Measurements from ENCODE around the gene BANP.
A peak's percentile ranks its signal among the peaks of the same experiment; 100 is the strongest.

The BANP gene

DNA sequence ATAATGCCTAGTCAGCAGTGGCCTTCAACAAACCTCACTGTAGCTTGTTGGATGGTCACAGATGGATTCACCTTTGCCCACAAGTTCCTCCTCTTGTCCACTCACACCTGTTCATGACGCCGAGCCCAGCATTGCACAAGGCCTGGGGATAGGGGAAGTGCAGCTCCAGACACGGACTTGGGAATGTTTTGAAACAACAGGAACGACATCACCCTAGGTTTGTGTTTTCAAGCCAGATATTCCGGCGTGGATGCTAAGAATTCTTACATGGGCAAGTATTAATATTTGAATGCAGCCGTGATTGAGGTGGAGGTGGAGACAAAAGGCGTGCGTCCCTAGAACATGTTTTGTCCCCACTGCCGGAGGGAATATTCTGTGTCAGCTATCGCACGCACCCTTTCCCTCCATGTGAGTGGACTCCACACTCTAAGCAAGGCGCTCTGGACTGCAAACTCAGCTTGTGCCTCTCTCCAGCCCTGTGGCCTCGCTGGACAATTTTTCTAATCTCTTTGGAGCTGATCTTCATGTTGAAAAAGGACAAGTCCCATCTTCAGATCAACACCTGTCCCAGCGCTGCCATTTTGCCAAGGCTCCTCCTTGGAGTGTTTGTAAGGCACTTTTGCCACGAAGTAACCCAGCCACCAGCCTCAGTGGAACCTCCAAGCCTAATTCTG, 2.0 kb upstream of the BANP start:
- no peak for DNase-seq

DNA sequence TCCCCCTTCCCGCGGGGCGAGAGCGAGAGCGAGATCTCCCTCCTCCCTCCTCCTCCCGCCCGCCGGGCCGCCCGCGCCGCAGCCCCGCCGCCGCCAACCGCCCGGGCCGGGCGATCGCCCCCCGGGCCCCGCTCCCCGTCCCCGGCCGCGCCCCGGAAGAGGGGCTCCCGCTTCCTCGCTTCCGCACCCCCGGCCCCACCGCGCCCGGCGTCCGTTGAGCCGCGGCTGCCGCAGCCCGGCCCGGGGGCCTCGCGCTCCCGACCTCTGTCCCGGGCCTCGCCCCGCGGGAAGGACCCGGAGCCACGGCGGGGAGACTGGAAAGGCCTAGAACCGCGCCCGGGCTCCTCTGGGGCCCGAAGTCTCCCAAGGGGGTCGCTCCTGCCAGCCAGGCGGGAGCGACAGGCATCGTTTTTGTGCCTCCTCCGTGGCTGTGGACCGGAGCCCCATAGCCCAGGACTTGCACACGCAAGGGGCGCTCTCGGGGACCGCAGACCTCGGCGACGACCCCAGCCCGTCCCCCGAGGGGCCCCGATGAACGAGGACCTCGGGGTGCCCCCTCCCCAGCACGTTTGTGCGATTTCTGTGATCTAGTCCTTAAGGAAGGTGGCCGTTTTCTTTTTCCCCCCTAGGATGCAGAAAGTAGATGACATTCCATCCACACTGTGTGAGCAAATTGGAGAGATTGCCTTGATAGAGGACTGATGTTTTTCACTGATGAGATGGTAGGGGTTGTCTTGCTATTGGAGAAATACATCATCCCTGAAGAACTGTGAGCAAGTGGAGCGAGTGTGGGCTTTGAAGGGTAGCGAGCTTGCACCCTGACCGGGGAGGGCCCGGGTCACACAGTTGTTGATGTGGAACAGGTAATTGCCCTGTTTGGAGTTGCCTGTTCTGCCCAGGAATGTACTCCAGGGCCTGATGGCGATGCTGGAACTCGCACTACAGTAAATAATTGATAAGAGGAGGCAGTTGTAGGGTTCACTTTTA, 611 bp downstream of the BANP start:
- peak in 1 of 5 donors; percentile 33 for DNase-seq

DNA sequence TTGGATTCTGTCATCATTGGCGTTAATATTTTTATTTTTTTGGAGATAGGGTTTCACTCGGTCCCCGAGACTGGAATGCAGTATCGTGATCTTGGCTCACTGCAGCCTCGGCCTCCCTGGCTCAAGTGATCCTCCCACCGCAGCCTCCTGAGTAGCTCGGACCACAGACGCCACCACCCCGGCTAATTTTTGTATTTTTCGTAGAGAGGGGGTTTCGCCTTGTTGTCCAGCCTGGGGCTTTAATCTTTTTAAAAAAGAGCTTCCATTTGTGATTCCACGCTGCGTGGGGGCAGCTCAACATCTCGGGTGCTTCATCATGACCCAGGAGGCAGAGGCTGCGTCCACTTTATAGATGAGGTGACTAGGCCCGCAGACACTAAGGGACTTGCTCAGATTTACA, 1.5 kb downstream of the BANP start:
- DNase-seq: no peak

DNA sequence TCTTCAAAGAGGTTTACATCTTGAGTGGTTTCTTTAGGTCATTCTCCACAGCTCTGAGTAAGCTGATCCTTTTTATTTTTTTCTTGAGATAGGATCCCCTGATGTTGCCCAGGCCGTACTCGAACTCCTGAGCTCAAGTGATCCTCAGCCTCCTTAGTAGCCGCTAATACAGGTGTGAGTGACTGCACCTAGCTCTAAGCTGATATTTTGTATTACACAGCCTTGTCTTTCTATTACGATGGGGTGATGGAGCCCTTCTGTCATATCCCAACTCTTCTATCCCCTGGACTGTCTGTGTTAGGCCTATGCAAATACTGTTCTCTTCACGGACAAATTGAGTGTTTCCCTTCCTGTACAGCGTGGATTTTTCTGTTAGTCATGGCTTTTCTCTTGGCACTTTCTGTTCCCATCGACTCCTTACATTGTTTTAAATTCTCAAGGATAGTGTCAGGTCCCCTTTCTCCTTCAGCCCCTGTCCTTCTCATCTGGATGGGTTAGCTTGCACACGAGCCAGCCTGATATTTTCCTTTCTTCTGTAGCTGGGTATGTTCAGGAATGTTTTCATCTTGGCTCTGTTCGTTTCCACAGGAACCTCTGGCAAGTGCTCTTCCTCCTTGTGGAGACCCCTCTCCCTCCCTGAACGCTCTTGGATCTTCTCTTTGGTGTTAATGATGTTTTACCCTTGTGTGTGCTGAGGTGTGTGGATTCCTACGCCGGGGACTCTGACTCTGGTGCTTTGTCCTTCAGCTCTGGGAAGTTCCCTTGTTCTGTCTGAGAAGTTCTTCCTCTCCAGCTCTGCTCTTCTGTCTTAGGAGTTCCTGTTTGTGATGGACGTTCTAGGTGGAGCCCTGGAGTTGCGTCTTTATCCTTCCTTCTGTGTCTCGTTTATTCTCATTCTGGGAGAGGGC, 2.3 kb downstream of the BANP start:
- no peak for DNase-seq

DNA sequence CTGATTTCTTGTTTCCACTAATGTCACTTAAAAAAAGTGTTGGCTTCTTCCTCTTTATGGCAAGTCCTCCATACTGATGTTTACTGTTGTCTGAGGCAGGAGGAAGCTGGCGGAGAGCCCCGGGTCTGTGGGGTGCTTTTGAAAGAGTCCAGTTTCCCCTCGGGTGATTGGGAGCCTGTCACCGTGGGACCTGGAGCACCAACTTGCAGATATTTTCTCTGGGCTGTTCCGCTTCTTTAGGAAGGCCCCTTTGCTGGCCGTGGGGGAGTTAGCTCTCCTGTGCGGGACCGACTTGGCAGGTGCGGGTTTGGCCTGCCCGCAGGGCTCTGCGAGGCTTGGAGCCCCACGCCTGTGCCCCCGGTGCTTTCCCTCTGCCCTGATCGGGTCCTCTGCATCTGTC, 3.1 kb downstream of the BANP start:
- DNase-seq: no peak

DNA sequence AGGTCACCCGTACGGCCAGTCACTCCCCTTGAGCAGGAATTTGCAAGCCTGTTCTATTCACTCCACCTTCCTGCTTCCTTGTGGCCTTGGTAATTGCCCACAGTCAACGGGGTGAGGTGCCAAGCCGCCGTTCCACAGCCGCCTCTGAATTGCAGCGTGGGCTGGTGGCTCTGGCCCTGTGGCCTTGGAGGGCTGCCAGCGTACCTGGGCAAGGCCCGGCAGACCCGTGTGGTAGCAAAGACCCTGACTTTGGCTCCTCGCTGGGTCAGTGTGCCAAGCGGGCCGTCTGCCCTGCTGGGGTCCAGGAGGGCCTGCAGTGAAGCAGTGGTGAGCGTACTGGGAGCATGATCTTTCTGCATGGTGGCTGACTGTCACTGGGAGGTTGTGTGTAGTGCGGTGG, 3.6 kb downstream of the BANP start:
- DNase-seq: no peak

DNA sequence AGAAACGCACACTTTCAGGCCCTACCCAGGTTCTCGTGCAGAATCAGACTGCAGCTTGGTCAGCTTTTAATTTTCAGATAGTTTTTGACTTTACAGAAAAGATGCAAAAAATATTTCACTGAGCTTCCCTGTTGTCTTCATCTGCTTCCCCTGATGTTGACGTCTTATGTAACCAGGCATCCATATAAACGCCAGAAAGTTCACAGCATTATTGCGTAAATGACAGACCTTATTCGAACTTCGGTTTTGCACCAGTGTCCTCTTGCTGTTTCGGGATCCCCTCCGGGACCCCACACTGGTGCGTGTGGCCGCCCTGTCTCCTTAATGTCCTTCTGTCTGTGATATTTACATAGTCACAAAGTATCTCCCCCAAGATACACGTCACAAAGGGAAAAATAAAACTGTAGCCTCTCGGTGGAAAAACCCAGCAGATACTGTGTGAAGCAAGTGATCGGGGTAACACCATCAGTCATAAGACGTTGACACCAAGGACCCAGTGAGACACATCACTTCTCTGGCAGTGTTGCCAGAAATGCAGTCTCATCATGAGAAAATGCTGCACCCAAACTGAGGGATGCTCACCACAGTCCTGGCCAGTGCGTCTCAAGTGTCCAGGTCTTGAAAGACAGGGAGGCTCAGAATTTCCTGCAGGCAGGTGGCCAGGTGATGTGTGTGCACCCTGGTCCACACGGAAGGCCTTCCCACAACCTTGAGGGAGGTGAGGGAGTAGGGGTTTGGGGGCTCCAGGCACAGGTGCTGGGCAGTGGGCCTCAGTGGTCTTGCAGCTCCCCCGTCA, 4.3 kb downstream of the BANP start:
- peak in 1 of 5 donors; percentile 33 for DNase-seq

DNA sequence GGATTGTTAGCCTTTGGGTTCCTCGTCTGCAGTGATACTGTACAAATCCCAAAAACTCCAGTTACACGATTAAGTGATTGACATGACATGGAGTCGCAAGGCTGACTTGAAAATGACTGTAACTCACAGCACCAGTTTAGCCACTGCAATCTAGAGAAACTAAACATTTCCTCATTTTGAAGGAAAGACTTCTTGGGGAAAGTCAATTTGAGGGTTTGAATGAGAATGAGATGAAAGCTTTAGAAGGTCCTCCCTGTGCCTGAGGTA, 4.8 kb downstream of the BANP start:
- no peak for DNase-seq

DNA sequence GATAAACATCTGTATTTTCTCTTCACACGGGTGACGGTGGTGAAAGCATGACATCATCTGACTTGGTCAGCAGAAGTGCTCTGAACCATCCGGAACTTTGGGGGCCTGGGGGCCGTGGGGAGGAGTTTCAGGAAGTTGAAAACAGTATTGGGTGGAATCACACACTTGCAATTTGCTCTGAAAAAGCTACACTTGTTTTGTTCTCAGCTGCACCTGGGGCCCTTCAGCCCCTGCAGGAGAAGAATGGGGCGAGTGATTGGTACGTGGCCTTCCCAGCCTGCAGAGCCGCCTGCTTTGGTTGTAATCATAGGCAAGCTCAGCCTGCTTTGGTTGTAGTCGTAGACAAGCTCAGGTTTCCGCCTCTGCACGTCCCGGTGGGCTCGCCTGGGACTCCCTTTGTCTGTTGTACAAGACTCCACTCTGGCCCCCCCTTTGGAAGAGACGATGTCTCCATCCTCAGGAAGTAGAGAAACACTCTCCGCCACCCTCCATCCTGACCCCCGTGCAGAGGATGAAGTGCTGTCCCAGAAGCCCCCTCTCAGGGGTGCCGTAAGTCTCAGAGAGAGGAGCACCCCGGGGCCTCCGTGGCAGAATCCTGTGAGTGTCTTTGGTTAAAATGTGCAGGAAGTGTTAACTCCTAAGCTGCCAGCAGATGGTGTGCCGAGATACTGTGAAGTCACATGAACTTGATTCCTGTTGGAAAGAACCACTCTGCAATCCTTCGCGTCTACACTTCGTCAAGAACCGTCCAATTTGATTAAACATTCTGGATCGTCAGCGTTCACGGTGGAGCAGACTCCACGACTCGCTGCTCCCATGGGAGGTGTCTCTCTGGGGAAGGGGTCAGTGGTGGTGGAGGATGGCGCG, 5.4 kb downstream of the BANP start:
- DNase-seq: peak; percentile 36 to 88 (median 67)

DNA sequence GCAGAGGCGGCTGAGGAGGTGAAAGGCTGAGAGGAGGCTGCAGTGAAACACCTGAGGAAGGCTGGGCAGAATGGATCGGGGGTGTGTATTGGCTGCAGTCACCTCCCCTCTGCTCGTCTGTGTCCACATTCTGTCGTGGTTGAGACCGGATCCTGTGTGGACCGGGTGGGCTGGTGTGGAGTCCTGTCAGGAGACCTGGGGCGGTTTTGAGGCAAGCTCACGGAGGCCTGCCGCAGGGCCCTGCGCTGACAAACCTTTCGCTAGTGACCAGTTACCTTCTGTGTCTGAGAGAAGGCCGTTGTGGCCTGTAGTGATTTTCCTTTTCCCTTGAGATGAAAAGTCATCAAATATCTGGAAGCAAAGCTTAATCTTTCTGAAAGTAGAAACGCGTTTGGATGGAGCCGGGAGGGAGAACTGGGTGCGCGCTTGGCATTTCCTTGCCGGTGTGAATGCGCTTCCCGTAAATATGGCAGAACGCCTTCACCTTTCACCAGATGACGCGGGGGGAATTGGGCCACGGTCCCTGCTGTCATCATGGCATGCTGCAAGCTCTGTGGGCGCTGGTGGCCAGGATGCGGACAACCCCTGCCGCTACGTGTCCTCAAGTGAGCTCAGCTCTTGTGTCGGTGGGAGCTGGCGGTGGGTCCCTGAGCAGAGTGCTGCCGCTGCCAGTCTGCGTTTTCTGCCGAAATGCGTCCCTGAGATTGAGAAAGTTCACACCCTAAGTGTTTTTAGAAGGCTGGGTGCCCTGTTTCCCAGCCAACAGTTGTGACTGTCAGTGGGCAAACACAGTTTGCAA, 6.3 kb downstream of the BANP start:
- no peak for DNase-seq

DNA sequence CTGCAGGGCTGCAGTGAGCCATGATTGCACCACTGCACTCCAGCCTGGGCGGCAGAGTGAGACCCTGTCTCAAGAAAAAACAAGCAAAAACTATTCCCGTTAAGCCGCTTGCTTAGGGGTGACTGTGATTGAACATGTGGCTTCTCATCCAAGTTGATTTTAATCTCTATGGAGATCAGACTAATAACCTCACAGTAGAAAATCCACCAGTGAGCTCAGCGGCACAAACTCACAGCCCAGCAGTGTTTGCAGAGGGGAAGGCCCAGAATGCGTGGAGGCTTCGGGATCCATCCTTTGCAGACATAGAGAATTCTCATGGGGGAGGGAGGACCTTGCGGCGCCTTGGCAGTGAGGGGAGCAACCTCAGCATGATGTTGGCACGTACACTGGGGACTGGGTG, 7.4 kb downstream of the BANP start:
- no peak for DNase-seq

DNA sequence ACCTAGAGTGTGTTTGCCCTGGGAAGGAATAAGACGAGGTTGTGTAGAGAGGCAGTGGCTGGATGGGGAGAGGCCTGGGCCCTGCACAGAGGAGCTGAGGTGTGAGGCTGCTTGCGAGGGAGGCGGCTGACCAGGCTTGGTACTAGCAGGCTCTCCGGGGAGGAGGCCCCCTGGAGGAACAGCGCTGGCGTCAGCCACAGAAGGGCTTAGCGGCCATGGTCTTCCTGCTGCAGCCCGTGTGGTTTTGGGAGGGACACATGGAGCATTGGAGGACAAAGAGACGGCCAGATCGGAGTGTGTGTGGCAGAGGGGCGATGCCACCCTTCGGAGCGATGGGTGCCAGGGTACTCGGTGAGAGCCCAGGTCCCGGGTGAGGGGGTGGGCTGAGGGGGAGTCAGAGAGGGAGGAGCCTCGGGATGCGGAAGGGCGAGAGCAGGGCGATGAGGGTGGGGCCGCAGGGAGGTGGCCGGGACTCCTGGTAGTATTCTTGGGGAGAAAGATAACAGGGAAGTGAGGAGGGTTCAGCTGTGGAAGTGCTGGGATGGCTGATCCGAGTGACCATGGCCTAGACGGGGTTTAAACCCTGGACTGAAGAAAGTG, 8.3 kb downstream of the BANP start:
- DNase-seq: no peak

DNA sequence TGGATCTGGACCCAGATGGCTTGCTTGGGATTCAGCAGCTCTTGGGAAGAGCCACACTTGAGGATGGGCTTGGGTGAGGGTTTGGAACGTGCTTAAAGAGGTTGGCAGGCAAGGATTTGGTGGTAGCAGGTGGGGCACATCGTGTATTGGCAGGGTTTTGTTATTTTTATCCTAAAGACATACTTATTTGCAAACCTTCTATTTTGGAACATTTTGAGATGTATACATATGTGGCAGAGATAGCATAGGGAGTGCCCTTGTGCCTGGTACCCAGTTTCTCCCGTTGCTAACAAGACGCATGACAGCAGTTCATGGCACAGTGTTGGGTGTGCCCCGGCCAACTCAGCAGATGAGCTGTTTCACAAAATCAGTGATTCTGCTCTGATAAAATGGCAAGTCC, 9.1 kb downstream of the BANP start:
- no peak for DNase-seq

DNA sequence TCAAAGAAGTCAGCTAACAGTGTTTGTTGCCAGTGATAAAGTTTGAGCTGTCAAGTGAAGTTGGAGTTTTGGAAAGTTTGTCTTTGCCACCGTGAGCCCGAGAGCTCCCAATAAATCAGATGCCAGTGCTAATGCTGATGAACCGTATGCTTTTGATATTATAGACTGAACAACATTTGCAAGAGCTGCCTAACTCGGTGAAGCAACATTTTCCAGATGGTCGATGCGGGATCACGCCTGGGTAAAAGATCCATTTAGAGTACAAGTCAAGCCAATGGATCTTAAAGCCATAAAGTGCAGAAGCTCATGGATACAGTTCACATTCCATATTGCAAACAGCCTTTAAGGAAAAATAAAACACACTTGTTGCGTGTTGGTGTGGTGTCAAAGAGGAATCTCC, 9.6 kb downstream of the BANP start:
- DNase-seq: no peak

DNA sequence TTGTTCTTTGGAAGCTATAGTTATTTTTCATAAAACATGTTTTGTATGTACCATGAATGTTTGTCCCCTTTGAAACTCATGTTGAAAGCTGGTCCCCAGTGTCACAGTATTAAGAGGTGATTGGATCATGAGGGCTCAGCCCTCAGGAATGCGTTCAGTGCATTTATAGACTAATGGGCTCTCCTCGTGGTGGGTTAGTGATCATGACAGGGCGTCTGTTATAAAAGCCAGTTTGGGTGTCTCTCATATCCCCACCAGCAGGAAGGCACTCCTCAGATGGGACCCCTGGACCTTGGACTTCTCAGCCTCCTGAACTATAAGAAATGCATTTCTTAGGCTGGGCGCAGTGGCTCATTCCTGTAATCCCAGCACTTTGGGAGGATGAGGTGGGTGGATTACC, 10.4 kb downstream of the BANP start:
- no peak for DNase-seq

DNA sequence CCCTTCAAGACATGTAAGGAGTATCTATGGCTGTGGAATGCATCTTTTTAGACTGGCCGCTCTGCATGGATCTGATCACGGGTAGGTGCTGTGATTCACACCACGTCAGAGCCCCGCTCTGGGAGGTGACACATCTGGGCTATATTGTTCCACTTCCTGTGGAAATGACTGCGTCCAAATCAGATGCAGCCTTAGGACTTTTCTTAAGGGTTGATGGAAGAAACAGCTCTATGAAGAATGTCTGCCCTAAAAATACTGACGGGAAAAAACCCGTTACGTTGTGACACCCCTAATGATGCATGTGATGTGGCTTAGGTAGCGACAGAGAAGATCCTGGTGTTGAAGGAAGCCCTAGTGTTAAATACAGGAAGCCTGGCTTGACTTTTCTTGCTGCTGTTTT, 12.2 kb downstream of the BANP start:
- DNase-seq: peak in 3 of 5 donors; percentile 30 to 81 (median 47)

DNA sequence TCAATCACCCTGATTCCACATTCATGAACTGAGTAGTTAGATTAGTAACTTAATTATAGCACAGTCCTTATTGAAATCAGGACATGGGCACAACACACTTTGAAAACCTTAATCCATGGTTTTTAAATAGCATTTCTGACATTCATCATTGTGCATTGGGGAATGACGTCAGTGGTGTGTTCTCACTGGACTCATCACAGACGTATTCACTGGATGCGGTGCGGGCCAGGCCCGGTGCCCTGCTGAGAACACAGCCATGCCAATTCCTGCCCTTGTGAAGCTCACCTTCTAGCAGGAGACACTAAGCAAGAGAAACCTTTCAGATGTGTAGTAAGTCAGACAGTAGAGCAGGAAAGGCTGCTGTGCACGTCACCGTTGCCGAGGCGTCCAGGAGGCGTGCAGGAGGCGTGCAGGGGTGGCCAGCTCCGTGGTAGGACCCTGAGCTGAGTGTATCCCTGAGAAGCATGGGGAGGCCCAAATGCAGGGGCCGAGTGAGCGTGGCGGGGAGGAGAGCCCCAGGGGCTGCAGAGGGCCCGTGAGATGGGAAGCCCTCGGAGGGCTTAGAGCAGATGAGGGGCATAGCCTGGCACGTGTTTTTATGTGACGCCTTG, 12.9 kb downstream of the BANP start:
- no peak for DNase-seq

DNA sequence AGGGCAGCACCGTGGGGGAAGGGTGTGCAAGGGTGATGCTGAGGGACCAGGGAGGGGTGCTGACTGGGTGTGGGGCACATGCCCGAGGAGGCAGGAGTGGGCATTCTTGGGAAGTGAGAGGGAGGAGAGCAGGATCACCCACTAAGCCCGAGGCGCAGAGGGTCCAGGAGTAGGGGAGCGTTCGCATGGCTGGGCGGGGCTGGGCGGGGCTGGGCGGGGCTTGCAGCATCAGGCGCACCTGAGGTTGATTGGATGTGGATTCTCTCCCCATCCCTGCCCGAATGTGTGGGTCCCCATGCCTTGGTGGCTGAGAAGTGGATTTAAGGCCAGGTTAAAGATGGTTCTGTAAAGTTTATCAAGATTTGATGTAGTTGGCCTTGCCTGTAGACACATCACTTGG, 14.2 kb downstream of the BANP start:
- no peak for DNase-seq

DNA sequence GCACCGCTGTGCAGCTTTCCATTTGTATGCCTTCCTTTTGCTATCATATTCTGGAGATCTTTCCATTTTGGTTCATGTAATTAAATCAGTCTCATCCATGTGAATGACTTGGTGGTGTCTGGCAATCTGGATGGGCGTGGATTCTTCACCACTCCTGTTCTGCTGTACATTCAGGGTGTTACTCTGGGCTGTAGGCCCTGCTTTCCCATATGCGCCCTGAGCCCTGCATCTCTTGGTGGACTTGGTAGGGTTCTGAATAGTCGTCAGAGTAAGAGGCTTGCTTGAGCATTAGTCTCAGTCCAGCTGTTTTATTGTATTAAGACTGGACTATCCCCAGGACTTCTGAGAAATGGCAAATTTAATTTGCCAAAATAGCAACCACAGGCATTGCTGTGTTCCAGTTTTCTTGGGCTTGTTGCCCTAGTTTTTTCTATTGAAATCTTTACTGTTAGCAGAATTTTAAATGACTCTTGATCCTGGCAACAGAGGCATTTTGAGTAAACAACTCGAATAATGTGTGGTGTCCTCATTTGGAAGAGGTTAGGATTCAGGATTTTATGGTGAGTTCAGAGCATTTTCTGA, 14.9 kb downstream of the BANP start:
- DNase-seq: no peak
